ENCODE measurements around the gene AHI1. TPM values are rescaled to one million over a fixed set of nuclear protein-coding genes. Genes with fewer than 3 reads are reported as not detected.

The AHI1 gene
- total RNA-seq, 1 experiment from 2014 or later: 6.4 TPM

DNA sequence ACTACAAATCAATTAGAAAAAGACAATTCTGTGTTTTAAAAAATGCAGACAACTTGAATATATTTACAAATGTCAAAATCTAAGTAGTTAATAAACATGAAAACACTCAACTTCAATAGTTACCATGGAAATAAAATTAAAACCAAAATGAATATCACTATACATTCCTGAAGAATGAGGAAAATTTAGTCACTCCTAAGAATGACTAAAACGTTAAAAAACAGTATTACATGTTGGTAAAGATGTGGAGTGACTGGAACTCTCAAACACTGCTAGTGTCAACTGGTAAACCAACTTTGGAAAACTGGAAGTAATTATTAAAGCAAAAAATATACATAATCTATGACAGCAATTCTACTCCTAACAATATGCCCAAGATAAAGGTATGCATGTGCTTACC is 36.3 kb downstream of the AHI1 start:
- no peak for DNase-seq (ENCODE audit: low spot score)

DNA sequence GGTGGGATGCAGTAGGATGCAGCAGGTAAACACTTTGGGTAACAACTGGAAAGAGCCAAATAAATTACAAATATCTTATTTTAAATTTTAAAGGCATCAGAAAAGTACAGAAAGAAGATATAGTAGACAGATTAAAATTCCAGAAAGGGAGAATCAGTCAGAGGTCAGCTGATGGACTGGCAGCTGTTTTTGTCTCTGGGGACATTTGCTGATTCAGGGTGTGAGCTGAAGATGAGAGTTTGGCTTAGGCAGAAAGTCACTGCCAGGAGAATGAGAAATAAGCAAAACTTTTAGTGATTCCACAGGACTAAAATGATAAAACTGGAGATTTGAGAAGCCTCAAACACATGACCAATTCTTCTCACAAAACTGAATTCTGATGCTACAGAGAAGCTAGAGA is 39.5 kb downstream of the AHI1 start:
- no peak for DNase-seq (ENCODE audit: low spot score)

DNA sequence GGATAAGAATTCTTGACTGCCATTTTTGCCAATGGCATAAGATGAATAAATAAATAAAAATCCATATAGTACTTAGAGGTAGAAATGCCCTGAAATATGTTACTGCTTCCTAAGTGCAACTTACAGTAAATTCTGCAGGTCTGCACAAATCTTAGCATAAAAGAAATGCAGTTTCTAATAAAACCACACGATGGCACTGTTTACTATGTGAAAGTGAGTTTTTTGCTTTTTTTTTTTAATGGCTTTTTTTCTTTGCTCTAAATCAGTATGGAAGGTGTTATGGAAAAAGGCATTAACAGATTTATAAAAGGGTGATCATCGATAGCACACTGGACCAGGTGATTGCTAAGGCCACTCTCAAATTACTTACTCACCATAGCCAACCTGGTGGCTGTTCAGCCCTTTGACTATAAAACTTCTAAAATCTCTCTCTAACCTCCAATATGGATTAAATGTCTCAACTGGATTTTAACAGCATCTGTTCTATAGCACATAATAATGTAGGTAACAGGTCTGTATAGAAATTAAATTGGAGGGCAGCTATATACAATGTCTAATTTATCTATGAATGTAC is 45.8 kb downstream of the AHI1 start:
- peak; percentile 2 for DNase-seq (ENCODE audit: low spot score)

DNA sequence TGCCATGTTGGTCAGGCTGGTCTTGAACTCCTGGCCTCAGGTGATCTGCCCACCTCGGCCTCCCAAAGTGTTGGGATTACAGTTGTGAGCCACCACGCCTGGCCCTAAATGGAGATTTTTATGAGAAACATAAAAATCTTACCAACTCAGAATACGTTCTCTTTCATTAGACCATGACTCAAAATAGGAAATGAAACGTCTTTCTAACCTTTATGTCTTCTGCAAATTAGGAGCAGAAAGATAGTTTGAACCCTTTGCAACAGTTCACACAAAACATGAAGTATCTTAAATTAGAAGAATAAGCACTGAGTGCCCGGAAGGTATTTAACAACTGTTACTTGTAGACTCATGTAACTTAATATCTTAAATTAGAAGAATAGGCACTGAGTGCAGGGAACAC is 48.3 kb downstream of the AHI1 start:
- DNase-seq (ENCODE audit: low spot score): no peak

DNA sequence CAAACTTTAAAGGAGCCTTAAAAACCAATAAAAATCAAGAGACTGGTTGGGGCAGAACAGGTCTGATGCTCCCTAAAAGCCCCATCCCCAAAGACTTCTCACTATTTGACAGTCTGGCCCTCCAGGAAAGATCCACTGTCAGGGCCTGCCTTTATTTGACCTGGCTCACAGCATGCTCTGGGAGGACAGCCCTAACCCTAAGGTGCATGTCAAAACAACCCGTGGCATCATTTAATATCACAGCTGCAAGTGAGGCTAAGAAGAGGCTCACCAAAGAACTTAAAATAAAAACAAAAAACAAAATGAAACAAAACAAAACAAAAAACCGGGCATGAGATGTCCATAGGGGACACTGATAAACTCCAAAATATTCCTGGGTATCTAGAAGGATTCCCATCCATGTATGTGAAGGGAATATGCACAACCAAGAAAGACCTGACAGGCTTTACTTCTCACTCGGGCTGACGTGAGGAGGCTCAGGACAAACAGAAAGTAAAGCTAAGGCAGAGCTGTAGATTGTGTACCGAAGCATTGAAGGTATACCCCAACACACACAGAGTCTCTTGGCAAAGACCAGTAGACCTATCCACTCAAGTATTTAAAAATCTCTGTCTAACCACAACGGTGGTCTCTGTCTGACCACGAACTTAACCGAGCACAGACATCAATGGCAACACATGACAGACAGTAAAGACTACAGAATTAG is 57.3 kb downstream of the AHI1 start:
- no peak for DNase-seq (ENCODE audit: low spot score)

DNA sequence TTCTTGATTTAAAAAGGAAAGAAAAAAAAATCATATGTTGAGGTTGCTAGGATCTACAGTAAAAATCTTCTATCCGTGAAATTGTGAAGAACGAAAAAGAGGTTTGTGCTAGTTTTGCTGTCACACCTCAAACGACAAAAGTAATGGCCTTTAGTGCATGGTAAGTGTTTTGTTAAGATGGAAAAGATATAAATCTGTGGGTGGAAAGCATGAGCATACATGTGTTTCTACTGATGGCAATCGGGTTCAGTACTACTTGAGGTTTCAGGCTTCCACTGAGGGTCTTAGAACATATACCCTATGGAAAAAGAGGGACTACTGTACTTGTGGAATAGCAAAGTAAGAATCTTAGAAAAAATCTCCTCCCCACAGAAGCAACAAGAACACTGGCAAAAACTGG is 58.0 kb downstream of the AHI1 start:
- no peak for DNase-seq (ENCODE audit: low spot score)

DNA sequence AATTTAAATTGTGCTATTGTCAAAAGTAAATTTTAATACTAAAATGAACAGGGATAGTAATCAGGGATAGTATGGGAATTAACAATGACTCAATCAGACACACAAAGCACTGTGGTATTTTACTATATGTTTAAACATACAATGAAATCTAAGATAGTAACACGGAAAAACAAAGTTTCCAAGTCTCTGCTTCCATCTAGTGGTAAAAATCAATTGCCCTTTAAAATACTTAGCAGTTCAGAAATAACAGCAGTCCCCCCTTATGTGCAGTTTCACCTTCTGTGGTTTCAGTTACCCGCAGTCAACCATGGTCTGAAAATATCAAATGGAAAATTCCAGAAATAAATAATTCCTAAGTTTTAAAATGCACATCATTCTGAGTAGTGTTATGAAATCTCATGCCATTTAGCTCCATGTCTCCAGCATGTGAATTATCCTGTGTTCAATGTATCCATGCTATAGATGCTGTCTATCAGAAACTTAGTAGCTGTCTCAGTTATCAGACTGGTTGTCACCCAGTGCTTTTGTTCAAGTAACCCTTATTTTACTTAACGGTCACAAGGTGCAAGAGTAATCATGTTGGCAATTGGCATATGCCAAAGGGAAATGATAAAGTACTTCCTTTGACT is 58.5 kb downstream of the AHI1 start:
- peak; percentile 3 for DNase-seq (ENCODE audit: low spot score)

DNA sequence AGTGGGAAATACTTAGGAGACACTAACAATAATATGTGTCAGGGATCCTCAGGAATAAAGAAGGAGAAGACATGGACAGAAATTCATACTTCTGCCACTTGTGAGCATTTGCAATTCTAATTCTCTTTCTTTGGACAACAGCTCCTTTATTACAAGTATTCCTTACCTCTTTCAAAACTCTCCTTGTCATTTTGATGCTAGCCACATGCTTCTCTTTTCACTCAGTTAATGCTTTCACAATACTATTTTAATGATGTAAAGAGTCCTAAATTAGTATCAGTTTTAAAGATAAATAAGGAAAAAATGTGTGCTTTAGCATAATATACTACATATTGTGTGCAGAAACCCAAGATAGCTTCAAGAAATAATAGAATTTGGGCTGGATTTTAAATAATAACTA is 62.5 kb downstream of the AHI1 start:
- DNase-seq (ENCODE audit: low spot score): no peak

DNA sequence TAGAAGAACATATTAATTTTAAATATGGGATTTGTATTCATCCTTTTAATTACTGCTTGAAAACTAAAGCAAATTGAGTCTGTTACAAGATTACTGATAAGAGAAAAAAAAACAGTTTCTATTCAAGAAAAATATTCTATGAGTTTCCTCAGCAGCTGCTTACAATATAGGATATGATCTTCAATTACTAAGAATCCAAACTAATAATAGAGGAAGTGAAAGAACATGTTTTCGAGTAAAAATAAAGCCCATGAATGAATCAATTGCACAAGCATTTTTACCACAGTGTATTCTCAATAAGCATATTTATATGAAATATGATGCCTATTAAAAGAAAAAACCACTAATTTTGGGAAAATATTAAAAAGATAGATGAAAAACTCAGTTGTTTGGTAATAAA is 63.4 kb downstream of the AHI1 start:
- no peak for DNase-seq (ENCODE audit: low spot score)

DNA sequence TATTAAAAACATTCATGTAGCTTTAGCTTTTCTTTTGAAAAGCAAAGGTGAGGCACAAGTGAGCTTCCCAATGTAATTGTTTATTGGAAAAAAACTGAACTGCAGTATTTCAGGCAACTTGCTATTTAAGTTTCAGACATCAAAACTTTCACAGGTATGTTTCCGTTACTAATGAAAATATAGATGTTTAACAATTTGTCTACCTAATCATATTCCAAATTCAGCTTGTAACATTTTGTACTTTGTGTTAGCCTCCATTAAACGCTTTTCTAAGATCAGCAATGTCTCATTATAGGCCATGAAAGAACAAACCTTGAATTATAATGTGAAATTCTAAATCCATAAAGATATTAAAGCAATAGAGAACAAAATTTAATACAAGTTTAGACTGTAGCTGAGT is 69.5 kb downstream of the AHI1 start:
- no peak for DNase-seq (ENCODE audit: low spot score)

DNA sequence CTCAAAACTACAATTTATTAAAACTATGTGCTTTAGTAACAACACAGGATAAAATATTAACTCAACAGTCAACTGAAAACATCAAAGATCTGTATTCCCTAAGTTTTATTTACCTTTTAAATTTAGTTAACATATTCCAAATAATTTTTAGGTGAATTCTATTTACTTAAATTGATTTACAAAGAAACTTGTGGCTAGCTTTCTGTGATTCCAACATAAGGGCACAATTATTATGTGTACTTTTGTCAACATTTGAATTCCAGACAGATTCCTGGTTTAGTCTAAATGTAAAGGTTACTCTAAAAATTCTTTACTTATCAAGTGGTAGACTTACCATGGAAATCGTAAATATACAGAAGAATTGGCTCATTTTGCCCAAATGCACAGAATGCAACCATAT is 70.7 kb downstream of the AHI1 start:
- no peak for DNase-seq (ENCODE audit: low spot score)

DNA sequence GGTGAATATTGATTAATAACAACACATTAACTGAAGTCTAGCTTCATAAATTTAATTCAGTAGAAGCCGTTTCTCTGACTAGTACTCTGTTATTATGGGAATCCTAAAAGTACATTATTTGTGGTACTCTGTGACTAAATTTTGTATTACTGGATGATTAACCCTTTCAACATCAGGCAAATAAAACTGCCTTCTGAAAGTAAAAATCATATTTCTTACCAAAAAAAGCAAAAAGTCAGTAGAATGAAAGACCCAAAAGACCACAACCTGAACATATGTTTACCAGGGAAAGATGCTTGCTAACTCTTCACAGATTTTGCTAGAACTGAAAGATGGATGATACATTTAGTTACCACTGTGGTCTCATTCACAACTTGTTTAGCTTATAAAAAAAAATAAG is 73.2 kb downstream of the AHI1 start:
- no peak for DNase-seq (ENCODE audit: low spot score)

DNA sequence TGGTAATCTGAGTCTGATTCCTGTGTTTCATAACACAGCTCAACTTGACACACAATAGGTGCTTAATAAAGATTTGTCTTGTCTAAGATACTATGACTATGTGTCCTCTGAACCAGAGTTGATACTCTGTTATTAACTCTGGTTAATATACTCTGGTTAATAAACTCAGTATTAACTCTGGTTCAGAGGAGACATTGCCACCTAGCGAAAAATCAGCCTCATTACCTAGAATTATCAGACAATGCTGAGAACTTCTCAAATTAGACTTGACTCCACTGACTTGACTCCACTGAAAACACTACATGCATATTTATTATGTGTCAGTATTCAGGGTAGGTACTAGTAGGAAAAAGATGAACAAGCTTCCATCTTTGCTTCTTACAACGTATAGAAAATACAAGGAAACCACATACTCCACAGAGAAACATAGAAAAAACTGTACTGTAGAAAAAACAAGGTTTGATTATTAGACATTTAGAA is 73.9 kb downstream of the AHI1 start:
- DNase-seq (ENCODE audit: low spot score): no peak

DNA sequence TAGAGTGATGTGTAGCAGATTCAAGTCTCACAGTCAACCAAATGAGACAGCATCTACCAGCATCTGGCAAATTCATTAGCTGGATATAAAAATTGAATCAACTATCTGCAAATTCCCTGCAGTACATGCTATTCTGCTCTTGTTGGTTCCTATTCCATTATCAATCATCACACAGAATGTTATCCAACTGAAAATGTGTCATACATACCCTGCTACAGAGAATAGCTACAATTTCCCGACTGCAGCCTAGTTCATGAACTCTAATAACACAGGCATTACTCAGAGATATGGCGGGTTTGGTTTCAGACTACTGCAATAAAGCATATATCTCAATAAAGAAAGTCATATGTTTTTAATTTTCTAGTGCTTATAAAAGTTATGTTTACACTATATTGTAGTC is 78.4 kb downstream of the AHI1 start:
- DNase-seq (ENCODE audit: low spot score): no peak

DNA sequence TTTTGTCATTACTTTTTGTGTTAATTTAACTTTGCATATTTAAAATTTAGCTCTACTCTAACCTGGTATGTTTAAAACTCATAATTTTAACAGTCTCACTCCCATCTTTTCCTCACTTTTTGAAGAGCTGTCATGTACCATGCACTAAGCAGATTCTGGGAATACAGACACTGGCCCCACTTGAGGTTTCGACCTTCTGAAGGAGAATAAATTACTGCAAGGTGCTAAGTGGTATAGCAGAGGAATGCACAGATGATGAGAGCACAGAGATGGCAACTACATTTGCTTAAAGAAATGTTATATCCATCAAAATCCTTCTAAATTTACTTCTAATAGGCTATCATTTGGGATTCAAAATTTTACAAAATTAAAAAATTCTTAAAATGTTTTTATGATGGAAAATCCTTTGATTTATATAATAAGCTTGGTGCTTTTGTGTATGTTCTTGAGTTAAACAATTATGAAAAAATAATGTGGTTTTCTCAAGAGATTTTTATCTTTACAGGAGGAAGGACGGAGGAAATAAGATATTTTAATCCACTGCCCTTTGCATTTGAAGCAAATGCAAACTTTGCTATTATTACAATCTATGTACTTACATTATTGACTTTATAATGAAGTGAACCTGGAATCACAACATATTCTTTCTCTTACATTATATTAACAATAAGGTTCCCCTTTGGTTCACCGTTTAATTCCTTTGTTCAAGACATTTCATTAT is 79.3 kb downstream of the AHI1 start:
- DNase-seq (ENCODE audit: low spot score): no peak

DNA sequence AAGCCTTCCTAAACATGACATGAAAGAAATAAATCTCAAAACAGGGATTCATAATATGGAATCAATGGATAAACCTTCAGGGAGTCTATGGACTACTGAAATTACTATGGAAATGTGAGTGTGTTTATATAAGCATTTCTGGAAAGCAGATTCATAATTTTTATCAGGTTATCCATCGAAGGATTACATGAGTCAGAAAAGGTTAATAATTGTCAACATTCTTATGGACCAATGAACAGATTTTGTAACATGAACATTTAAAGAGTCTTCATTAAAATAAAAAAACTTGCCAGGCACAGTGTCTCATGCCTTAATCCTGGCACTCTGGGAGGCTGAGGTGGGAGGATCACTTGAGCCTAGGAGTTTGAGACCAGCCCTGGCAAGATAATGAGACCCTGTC is 84.8 kb downstream of the AHI1 start:
- DNase-seq (ENCODE audit: low spot score): no peak

DNA sequence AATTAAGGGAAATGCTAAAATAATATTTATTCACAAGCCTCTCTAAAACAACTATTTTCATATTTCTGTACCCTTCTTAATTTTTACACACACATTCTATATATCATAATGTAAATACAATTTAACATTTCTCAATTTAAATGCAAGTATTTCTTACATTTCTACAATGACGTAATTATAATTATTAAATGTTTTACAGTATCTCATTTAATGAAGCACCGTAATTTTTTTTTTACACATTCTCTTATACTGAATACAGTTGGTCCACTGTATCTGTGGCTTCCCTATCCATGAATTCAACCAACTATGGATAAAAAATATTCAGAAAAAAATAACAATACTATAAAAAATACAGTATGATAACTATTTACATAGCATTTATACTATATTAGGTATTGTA is 85.7 kb downstream of the AHI1 start:
- no peak for DNase-seq (ENCODE audit: low spot score)

DNA sequence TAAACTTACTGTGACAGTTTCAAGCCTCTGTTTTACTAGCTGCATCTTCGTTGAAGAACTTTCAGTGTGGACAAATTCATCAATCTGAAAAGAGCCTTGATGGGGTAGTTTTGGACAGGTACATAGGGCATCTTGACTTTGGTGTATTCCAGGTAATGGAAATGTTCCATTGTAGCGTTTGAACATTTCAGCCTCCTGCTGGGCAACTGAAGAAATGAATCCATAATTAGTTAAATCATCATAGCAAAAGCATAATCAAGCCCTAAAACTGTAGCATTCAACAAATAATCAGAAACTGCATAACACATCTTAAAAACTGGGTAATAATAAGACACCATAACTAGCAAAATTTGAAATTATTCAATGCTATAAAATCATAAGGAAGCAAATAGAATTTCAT is 86.2 kb downstream of the AHI1 start:
- DNase-seq (ENCODE audit: low spot score): no peak

DNA sequence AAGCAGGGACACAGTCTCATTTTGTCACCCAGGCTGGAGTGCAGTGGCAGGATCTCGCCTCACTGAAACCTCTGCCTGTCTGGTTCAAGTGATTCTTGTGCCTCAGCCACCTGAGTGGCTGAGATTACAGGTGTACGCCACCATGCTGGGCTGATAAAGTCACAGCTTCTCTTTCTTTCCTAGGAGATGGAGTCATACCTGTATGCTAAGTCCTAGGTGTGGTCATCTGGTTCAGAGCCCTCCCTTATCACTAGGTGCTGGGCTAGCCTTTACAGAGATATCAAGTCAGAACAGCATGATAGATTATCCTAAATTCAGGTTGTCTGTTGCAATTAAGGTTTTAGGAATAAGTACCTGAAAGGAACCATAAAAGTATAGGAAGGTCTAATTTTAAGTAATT is 86.7 kb downstream of the AHI1 start:
- no peak for DNase-seq (ENCODE audit: low spot score)

DNA sequence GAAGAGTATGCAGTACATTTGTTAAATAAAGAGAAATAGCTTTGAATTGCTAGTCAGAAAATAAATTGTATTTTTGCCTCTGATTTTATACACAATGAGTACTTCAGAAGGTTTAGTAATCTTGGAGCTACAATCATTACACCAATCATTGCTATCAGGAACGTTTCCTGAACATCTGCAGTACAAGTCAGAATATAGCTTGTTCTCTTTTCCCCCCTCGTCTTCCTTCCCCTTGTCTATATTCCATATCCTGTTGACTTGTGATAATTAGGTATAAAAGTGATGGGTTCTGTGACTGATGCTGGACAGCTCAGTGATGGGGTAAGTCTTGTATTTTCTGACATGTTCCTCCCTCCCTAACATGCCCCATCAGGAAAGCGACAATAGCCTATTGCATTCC is 94.0 kb downstream of the AHI1 start:
- no peak for DNase-seq (ENCODE audit: low spot score)

DNA sequence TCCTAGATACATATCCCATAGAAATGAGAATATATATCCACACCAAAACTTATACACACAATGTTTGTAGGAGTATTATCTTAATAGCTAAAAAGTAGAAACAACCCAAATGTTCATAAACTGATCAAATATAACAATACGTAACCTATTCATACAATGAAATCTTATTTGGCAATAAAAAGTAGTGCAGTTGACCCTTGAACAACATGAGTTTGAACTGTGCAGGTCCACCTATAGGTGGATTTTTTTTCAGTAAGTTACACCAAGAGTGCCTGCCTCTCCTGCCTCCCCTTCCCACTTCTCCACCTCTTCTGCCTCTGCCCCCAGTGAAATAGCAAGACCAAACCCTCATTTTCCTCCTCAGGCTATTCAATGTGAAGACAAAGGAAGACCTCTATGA is 95.2 kb downstream of the AHI1 start:
- DNase-seq (ENCODE audit: low spot score): no peak

DNA sequence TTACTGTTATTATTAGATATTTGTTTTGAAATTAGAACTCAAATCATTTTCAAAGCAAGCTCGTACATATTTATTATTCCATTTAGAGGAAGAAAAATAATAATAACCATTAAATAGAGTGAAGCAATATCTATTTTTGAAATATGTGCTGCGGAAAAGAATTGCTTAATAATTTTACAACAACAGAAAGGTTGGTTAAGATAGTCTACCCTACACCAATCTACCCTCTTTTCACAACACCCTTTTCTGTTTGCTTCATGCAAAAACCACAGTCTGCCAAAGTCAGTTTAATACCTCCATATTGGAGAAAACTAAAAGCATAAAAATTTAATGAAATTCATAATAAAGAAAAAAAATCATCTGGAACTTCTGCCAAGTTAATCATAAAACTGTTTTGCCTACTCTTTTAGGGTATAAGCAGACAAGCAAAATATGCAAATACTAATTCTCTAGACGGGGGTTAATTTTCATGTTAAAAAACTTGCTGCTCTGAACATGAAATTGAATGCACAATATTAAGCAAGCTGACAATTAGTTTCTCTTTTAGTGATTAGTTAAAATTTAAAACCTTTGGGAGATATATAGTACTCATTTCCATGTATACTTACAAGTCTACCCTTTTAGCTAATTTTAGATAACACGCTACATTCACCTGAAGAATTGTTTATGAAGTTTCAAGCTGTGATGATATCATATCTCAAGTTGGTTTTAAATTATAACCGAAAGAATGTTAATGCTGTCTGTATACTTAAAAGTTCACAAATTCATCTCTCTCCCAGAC is 100.2 kb downstream of the AHI1 start:
- no peak for DNase-seq (ENCODE audit: low spot score)
